HK-2 (cell line): Measurements from ENCODE around the gene GPR17.

Experiments
- DNase-seq: peaks from one replicate; pipeline ENCODE4 v3.0.0-alpha.2; 2018; ENCODE audit not compliant: unreplicated experiment

Gene GPR17

DNA sequence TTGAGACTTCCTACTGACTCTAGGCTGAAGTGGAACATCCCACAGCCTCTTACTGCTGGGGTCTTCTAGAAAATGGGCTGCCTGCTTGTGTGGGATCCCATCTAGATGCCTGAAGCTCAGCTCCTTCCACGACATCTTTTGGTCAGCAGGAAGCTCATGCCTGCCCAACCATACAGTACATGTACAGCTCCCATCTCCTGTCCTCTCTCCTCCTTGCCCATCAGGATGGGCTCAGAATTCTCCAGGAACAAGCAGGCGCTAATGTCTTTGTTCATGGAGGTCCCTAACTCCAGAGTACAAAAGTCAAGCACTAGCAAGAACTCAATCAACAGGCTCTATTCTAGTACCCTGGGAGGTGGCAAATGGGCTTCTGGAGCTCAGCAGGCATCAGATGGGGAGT is 31.7 kb upstream of the GPR17 start:
- DNase-seq, result no peak

DNA sequence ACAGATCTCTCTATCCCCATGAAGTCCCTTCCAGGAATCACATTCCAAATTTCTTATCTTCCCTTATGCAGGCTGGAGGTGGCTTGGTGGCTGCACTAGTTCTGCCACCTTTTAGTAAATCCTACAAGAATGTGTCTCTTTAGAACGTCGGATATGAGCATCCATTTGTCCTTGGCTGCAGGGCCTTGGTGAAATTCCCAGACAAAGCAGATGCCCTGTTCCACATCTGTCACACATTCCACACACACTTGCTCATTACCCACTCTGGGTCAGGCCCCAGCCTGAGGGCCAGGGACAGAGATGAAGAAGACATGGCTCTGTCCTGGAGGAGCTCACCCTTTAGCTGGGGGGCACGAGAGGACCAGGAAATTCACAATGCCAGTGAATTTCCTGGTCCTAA is 31.2 kb upstream of the GPR17 start:
- DNase-seq, result no peak

GRCh38 chr2:127615511-127616166 is 30.3 kb upstream of the GPR17 start:
- no peak for DNase-seq

GRCh38 chr2:127618551-127619202 is 27.3 kb upstream of the GPR17 start:
- no peak for DNase-seq

- DNase-seq, result no peak
Measured at GRCh38 chr2:127619203-127619590, 26.8 kb upstream of the GPR17 start.

DNA sequence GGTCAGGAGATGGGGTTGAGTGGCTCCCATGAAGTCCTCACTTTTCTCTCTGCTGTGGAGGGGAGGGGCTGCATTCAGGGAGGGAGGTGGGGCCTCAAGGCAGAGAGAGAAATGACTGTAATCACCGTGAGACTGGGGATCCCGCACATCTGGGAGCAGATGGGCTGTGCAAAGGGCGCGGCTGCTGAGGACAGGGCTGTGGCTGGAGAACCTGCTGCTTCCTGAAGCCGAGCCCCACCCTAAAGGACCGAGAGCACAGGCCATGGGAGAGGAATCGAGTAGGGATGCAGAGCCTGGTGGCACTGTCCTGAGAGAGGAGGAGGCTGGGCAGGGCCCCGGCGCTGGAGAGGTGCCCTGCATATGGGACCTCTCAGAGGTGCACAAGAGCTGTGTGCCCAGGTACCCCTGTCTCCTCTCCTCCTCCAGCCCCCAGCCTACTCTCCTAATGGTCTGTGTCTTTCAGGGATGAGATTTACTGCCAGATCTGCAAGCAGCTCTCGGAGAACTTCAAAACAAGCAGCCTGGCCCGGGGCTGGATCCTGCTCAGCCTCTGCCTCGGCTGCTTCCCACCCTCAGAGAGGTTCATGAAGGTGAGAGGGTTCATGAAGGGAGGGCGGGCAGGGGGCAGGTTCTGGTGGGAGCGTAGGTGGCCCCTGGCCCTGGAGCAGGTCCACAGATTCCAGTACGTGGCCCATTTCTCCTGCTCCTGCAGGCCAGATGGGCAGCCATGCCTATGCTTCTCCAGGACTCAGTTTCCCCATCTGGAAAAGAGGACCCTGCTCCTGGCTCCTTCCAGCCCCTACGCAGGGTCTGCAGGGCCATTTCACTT is 25.9 kb upstream of the GPR17 start:
- no peak for DNase-seq

- no peak for DNase-seq
Measured at GRCh38 chr2:127620866-127621265, 25.1 kb upstream of the GPR17 start.

GRCh38 chr2:127621981-127622431 is 23.9 kb upstream of the GPR17 start:
- DNase-seq, result no peak

GRCh38 chr2:127622561-127623387 is 23.2 kb upstream of the GPR17 start:
- DNase-seq, result no peak

DNA sequence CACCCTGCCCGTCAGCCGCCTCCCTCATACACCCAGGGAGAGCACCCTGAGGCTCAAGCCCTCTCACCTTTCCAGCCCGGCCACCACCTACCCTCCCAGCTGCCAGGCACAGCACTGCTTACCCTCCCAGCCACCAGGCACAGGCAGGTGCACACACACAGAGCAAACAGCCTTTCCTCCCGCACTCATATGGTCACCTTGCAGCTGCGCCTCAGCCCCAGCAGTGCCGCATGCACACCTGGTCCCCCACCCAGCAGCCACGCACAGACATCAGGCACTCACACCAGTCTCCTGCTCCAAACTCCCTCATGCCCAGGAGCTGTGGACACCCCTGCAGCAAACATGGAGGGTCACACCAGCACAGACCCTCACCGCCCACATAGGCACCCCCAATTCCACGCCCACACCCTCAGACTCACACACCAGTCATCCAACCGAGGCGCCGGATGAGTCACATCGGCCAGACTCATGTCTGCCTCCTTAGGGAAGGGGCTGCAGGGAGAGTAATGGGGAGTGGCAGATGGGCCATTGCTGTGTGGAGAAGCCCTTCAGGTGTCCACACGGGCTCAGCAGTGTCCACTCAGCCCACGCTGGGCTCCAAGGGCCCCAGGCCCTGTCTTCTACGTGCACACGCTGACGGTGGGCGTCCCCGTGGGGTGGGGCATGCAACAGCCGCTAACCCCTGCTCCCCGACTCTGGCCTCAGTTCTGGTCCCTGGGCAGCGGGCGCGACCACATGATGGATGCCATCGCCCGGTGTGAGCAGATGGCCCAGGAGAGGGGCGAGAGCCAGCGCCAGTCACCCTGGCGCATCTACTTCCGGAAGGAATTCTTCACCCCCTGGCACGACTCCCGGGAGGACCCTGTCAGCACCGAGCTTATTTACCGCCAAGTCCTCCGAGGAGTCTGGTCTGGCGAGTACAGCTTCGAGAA is 22.3 kb upstream of the GPR17 start:
- no peak for DNase-seq

DNA sequence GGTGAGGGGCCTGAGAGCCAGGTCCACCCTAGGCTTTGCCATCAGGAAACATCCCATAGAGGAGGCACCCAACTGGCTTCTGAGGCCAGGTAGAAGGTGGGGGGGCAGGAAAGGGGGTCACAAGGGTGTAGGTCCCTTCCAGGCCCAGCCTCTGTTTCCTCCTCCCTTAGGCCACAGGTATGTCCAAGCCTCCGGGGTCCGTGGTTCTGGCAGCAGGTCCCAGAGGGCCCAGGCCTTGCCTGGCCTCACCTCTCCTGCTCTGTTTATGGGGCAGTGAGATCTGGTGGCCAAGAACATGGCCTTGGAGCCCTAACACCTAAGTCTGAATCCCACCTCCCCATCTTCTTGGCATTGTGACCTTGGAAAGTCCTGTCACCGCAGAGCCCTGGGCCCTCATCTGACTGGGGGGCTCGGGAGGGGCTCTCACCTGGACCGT is 21.6 kb upstream of the GPR17 start:
- DNase-seq, result no peak

- no peak for DNase-seq
Measured at GRCh38 chr2:127624756-127625571, 21.0 kb upstream of the GPR17 start.

GRCh38 chr2:127625572-127625951 is 20.4 kb upstream of the GPR17 start:
- no peak for DNase-seq

- DNase-seq, result no peak
Measured at GRCh38 chr2:127626175-127626574, 19.8 kb upstream of the GPR17 start.

DNA sequence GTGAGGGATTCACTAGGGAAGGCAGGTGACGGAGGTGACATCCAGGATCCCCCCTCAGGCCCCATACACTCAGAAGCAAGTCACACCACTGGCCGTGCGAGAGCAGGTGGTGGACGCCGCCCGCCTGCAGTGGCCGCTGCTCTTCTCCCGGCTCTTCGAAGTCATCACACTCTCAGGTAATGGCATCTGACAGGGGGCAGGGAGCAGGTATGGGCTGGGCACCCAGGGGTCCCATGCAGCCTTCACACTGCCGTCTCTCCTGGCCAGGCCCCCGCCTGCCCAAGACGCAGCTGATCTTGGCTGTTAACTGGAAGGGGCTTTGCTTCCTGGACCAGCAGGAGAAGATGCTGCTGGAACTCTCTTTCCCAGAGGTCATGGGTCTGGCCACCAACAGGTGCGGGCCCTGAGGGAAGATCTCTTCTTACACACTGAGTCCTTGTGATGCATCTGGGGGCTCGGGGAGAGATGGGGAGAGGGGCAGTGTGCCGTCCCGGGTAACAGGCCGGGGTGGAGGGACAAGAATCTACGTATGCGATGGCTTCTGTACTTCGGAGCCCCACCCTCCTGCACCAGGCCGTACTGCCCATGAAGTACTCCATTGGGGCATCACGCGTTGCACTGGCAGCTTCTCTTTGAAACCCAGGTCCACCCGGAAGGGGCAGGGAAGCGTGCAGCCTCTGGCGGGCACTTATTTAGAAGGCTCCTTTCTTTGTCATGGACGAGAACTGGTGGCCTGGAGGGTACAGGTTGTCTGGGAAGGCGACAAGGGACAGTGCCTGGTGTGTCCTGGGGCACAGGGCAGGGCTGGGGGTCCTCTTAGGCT is 18.8 kb upstream of the GPR17 start:
- no peak for DNase-seq

GRCh38 chr2:127627740-127628571 is 18.0 kb upstream of the GPR17 start:
- no peak for DNase-seq

GRCh38 chr2:127628767-127629614 is 17.0 kb upstream of the GPR17 start:
- no peak for DNase-seq
